DOHH2 (cell line): ENCODE data around the gene AKAP10.

Source experiments
- CTCF ChIP-seq: fragments of 200-600 bp; sonication (generic); IDR thresholded peaks from one replicate; pipeline ENCODE4 v1.5.1; 2014; ENCODE audit warnings: antibody characterized with exemption, mild to moderate bottlenecking, low read depth, low read length; ENCODE audit not compliant: poor library complexity, severe bottlenecking
- EZH2phosphoT487 ChIP-seq: fragments of 200-600 bp; sonication (generic); IDR thresholded peaks from 2 replicates; pipeline ENCODE4 v1.6.1; 2017; ENCODE audit warnings: borderline replicate concordance, mild to moderate bottlenecking, antibody characterized with exemption, low read length, moderate library complexity, mixed read lengths

- TF ChIP-seq CTCF (no peak), EZH2phosphoT487 (no peak)
Observed at GRCh38 chr17:19975601-19976000, 2.0 kb downstream of the AKAP10 start.
